Daoy (cell line): ENCODE data around the gene NUPR2. TPM values are rescaled to one million over a fixed set of nuclear protein-coding genes. Genes with fewer than 3 reads are reported as not detected.
"Not testable (repeated sequence)": the region's sequence is repeated elsewhere in the genome, so short reads cannot be mapped to it uniquely, and the experiment has no call there.

ENCODE experiments used
- DNase-seq: peaks from one replicate; pipeline ENCODE4 v3.0.0-alpha.2; 2015; ENCODE audit warnings: low read depth
- total RNA-seq: library from RNA; depleted of rRNA; stranded (reverse); fragments of >200 nt; shearing (Covaris generic); gene quantifications from 2 replicates; pipeline ENCODE4 v1.2.3, GENCODE V29; 2014; rRNA removed

NUPR2 gene
- total RNA-seq, 1 experiment from 2014 or later: not detected

DNA sequence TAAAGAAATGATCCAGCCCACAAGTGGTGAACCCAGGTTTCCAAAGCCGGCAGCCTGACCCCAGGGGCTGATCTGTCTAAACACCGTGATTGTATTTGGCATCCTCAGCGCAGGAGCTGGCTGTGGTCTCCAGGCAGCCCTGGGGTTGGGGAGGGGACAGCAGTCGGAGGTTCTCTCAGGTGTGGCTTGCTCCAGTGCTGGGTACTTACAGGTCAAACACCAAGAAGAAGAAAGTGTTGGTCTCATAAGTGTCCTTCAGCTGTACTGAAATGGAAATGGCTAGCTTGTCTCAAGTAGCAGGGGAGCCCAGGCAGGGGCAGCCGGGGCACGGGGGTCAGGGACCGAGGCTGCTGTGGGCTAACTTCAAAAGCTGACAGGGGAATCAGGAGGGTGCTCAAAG is 29.5 kb downstream of the NUPR2 start:
- no peak for DNase-seq

GRCh38 chr7:56083150-56083785 is 32.9 kb downstream of the NUPR2 start:
- DNase-seq: no peak

- no peak for DNase-seq
These were observed 34.4 kb downstream of the NUPR2 start for GRCh38 chr7:56081626-56082340.

- DNase-seq: not testable (repeated sequence)
These were observed 35.3 kb downstream of the NUPR2 start for GRCh38 chr7:56080726-56081435.

DNA sequence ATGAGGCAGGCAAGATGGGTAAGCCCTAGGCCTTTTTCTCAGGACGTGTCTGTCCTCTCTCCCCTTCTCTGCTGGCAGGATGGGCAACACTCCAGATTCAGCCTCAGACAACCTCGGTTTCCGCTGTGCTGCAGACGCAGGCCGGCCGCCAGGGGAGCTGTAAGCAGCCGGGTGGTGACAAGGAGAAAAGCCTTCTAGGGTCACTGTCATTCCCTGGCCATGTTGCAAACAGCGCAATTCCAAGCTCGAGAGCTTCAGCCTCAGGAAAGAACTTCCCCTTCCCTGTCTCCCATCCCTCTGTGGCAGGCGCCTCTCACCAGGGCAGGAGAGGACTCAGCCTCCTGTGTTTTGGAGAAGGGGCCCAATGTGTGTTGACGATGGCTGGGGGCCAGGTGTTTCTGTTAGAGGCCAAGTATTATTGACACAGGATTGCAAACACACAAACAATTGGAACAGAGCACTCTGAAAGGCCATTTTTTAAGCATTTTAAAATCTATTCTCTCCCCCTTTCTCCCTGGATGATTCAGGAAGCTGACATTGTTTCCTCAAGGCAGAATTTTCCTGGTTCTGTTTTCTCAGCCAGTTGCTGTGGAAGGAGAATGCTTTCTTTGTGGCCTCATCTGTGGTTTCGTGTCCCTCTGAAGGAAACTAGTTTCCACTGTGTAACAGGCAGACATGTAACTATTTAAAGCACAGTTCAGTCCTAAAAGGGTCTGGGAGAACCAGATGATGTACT is 36.6 kb downstream of the NUPR2 start:
- peak; percentile 39 for DNase-seq

GRCh38 chr7:56078196-56078595 is 38.0 kb downstream of the NUPR2 start:
- no peak for DNase-seq

DNA sequence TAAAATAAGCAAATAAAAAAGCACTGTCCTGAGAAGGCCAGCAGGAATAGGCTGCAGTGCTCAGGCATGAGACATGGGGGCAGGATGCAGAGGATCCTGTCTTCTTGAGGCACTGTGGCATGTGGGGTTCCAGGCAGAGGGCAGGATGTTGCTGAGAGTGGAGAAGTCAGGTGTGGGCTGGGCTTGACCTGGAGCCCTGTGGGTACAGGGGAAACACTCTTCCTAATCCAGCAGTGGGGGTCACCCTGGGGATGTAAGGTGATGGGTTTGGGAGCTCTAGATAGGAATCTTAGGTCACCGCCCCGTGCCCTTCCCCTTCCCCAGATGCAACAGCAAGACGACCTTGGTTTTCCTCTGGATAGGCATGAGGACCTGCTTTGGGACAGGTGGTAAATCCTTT is 38.5 kb downstream of the NUPR2 start:
- no peak for DNase-seq

DNA sequence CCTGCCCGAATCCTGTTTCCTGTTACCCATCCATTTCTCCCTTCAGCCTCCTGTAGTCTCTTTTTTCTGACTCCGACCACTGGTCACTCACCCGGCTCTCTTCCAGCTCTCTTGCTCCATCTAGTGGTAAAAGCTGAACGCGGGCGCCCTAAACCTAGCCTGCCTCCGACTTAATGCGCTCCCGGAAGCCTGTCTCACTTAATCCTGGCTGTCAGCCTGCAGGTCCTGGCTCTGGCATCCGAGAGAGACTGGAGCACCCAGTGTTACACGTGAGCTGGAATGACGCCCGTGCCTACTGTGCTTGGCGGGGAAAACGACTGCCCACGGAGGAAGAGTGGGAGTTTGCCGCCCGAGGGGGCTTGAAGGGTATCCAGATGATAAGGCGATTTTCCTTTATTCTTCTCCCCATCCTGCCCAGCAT is 41.8 kb downstream of the NUPR2 start:
- peak; percentile 85 for DNase-seq

DNA sequence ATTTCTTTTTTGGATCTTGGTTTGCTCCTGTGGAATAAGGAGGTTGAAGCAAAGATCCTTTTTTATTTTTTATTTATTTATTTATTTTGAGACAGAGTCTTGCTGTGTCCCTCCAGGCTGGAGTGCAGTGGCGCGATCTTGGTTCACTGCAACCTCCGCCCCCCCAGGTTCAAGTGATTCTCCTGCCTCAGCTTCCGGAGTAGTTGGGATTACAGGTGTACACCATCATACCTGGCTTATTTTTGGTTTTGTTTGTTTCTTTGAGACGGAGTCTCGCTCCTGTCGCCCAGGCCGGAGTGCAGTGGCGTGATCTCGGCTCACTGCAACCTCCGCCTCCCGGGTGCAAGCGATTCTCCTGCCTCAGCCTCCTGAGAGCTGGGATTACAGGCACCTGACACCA is 49.8 kb downstream of the NUPR2 start:
- not testable (repeated sequence) for DNase-seq

Other genes starting within 250 kb of the NUPR2 start
- 2.9 and 8.0 TPM in 2 replicates for gene ZNF713, start 229.0 kb downstream of the NUPR2 start, total RNA-seq
- gene MRPS17, start 164.5 kb downstream of the NUPR2 start, total RNA-seq: 40.0 and 55.8 TPM in 2 replicates
- 65.8 and 68.6 TPM in 2 replicates for gene NIPSNAP2, start 151.8 kb downstream of the NUPR2 start, total RNA-seq
- gene PSPH, start 65.0 kb downstream of the NUPR2 start, total RNA-seq: 113 and 129 TPM in 2 replicates
- gene CCT6A, start 64.7 kb downstream of the NUPR2 start, total RNA-seq: 1,003 and 1,301 TPM in 2 replicates
- gene SUMF2, start 52.1 kb downstream of the NUPR2 start, total RNA-seq: 167 and 168 TPM in 2 replicates
- gene PHKG1, start 23.5 kb downstream of the NUPR2 start, total RNA-seq: 1.5 TPM in 1 of 2 replicates, not detected in the other
- 1,201 and 1,375 TPM in 2 replicates for gene CHCHD2, start 9.9 kb downstream of the NUPR2 start, total RNA-seq